ENCODE data around the gene EEIG1. TPM values are rescaled to one million over a fixed set of nuclear protein-coding genes. Genes with fewer than 3 reads are reported as not detected.

EEIG1 gene
- total RNA-seq, 4 donors from 2014 or later: 7.0 to 22.0 (median 16.3) TPM

DNA sequence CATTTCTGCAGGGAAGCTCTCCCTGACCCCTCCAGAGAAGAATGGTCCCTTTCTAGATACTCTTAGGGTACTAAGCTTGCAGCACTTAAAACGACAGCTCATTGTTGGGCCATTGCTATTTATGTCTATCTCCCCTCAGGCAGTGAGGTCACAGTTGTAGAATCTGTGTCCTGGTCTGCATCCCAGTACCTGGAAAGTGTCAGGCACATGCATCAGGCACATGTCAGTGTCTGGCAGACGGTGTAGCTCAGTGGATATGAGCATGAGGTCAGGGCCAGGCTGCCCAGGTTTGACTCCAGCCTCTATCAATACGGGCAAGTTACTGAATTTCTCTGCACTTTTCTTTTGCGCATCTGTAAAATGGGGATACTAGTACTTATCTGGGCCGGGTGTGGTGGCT, 22.2 kb upstream of the EEIG1 start:
- Histone ChIP-seq H3K4me3 (no peak overlapping the region), H3K9me3 (peaks cover 0 to under 1% (median 0%) of the 10 kb centered on the region in 3 donors), H3K36me3 (no peaks in the 10 kb centered on the region), H3K27me3 (no peaks in the 10 kb centered on the region), H3K4me1 (peaks cover 0 to 23% (median 4%) of the 10 kb centered on the region in 3 donors), H3K27ac (no peak overlapping the region)
- WGBS, 2 donors (ENCODE audit: low coverage in 1 of 2): 75% methylated on average over 4 of the region's 5 CpGs; no CpG with 5 or more reads in 1 of the 2 donors
- TF ChIP-seq CTCF (IDR thresholded peaks at IDR 0.05) (no peak), POLR2AphosphoS5 (IDR thresholded peaks at IDR 0.05) (no peak), POLR2A (IDR thresholded peaks at IDR 0.05) (no peak), EP300 (IDR thresholded peaks at IDR 0.05) (no peak)
- no peak for ATAC-seq

- H3K4me3 ChIP-seq: no peak overlapping the region
- no peaks in the 10 kb centered on the region for H3K27me3 ChIP-seq
- H3K9me3 ChIP-seq: no peaks in the 10 kb centered on the region
- peak; percentile 36 for ATAC-seq
- TF ChIP-seq POLR2AphosphoS5 (IDR thresholded peaks at IDR 0.05) (no peak), CTCF (IDR thresholded peaks at IDR 0.05) (no peak)
- no peaks in the 10 kb centered on the region for H3K36me3 ChIP-seq
- no peak overlapping the region for H3K27ac ChIP-seq
- peaks cover 0 to 13% (median 0%) of the 10 kb centered on the region in 3 donors for H3K4me1 ChIP-seq
- 52 to 73% methylated on average over 2 to 8 of the region's 18 CpGs for WGBS, 2 donors (ENCODE audit: low coverage in 1 of 2)
Observed at GRCh38 chr9:128001779-128002298, 21.1 kb upstream of the EEIG1 start.

DNA sequence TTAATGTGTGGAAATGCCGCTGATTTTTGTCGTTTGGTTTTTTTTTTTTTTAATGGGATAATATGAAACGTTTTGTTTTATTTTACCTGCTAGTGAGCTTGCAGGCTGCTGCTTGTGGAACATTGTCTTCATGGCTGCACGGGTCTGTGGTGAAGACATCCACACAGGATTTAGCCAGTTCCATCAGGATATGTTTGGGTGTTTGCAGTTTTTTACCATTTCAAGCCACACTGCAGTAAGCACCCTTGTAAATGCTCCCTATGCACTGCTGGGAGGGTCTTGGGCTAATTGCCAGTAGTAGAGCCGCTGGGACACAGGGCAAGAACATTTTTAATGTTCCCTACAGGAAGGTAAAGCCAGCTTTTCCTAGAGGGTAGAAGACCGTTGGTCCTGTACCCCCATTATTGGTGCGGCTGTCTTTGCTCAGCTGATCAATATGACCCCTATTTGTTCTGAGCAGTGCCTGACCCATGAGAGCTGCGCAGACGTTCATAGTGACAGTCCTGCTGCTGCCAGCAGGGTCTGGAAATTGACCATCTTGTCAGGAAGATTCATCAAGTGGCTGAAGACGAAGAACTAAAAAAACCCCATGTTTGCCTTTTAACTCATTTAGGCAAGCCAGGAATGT, 20.5 kb upstream of the EEIG1 start:
- ATAC-seq: no peak
- Histone ChIP-seq H3K27ac (no peak overlapping the region), H3K9me3 (no peaks in the 10 kb centered on the region), H3K27me3 (no peaks in the 10 kb centered on the region), H3K36me3 (no peaks in the 10 kb centered on the region), H3K4me3 (no peak overlapping the region), H3K4me1 (peaks cover 0 to 12% (median 0%) of the 10 kb centered on the region in 3 donors)
- 54 to 71% methylated on average over 4 to 6 of the region's 10 CpGs for WGBS, 2 donors (ENCODE audit: low coverage in 1 of 2)
- TF ChIP-seq CTCF (IDR thresholded peaks at IDR 0.05): no peak
- no peak for TF ChIP-seq POLR2AphosphoS5 (IDR thresholded peaks at IDR 0.05)
- no peak for TF ChIP-seq EP300 (IDR thresholded peaks at IDR 0.05)
- no peak for TF ChIP-seq POLR2A (IDR thresholded peaks at IDR 0.05)

- no peaks in the 10 kb centered on the region for H3K27me3 ChIP-seq
- no peak overlapping the region for H3K27ac ChIP-seq
- no peak overlapping the region for H3K4me3 ChIP-seq
- no peak for ATAC-seq
- TF ChIP-seq CTCF (IDR thresholded peaks at IDR 0.05) (no peak), EP300 (IDR thresholded peaks at IDR 0.05) (no peak), POLR2AphosphoS5 (IDR thresholded peaks at IDR 0.05) (no peak), POLR2A (IDR thresholded peaks at IDR 0.05) (no peak)
- no peaks in the 10 kb centered on the region for H3K36me3 ChIP-seq
- H3K9me3 ChIP-seq: no peaks in the 10 kb centered on the region
- 95 to 100% methylated on average over 2 of the region's 2 CpGs for WGBS, 2 donors (ENCODE audit: low coverage in 1 of 2)
- no peaks in the 10 kb centered on the region for H3K4me1 ChIP-seq
Observed at GRCh38 chr9:127999461-127999860, 18.7 kb upstream of the EEIG1 start.

DNA sequence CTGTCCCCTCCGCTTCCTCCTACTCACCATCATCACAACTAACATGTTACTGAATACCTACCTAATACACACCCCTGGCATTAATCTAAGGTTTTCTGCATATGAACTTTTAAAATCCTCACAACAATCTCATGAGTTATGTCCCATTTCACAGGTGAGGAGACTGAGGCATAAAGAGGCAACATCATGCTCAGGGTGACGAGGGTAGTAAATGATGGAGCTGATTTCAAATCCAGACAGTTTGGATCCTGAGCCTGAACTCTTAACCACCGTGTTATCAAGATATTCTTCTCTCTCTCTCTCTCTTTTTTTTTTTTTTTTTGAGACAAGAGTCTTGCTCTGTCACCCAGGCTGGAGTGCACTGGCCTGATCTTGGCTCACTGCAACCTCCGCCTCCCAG, 12.9 kb upstream of the EEIG1 start:
- Histone ChIP-seq H3K36me3 (no peaks in the 10 kb centered on the region), H3K27me3 (no peaks in the 10 kb centered on the region), H3K9me3 (no peaks in the 10 kb centered on the region), H3K27ac (no peak overlapping the region), H3K4me1 (peaks cover 0 to 5% (median 0%) of the 10 kb centered on the region in 3 donors), H3K4me3 (no peak overlapping the region)
- 83 to 100% methylated on average over 3 of the region's 4 CpGs for WGBS, 2 donors (ENCODE audit: low coverage in 1 of 2)
- TF ChIP-seq POLR2AphosphoS5 (IDR thresholded peaks at IDR 0.05) (no peak), POLR2A (IDR thresholded peaks at IDR 0.05) (no peak), EP300 (IDR thresholded peaks at IDR 0.05) (no peak), CTCF (IDR thresholded peaks at IDR 0.05) (no peak)
- ATAC-seq: no peak
